ENCODE data around the gene ATF1. TPM values are rescaled to one million over a fixed set of nuclear protein-coding genes. Genes with fewer than 3 reads are reported as not detected.

Gene ATF1
- total and polyA plus RNA-seq, 10 of the 15 experiments (the other 5 are each of a cell fraction or from before 2014, with no cell fraction given) = 15.4 to 92.0 (median 33.6) TPM

- H3K4me2 ChIP-seq (ENCODE audit: control insufficient read depth, insufficient read depth) = no peak overlapping the region
- H2AFZ ChIP-seq (ENCODE audit: control insufficient read depth, low read depth, low read length) = no peak overlapping the region
- WGBS (ENCODE audit: insufficient coverage, insufficient replicate concordance, low lambda C conversion rate, missing lambda C conversion rate) = 98% methylated on average over 2 of the region's 2 CpGs
- ChIA-PET RAD21 (ENCODE audit: unreplicated experiment) (no interaction called here), CTCF (interaction anchor here (0.7 to 0.9 kb wide), 2 partner anchors 9 to 220 kb away, joined by 3 to 4 read pairs; no protein-coding TSS in a partner anchor), POLR2A (no interaction called here), SMC1A (ENCODE audit: uncharacterized antibody, unreplicated experiment) (interaction anchor here (0.9 to 1.5 kb wide), 3 partner anchors 13 to 224 kb away, joined by 3 read pairs; no protein-coding TSS in a partner anchor)
- H3K27me3 ChIP-seq (replicated peaks in 1 of 2; ENCODE audit: control insufficient read depth in 2 of 2, insufficient read depth in 2 of 2, low read length in 1 of 2) = no peaks in the 10 kb centered on the region
- no peaks in the 10 kb centered on the region for H4K20me1 ChIP-seq (ENCODE audit: control insufficient read depth, insufficient read depth)
- no peak overlapping the region for H3K4me3 ChIP-seq
- H3K36me3 ChIP-seq (ENCODE audit: control insufficient read depth in 2 of 2, insufficient read depth in 2 of 2, low read length in 1 of 2) = peaks cover 12 to 32% of the 10 kb centered on the region in 2 experiments
- H3K27ac ChIP-seq (ENCODE audit: control insufficient read depth, insufficient read depth) = no peak overlapping the region
- no peak overlapping the region for H3K9ac ChIP-seq (ENCODE audit: control insufficient read depth, insufficient read depth, low read length)
- ATAC-seq (no peak), DNase-seq (ENCODE audit: low read depth, low spot score) (no peak), FAIRE-seq (no peak)
- H3K4me1 ChIP-seq (ENCODE audit: control insufficient read depth, insufficient read depth, low read length) = no peaks in the 10 kb centered on the region
- intact Hi-C loops (cut with micrococcal nuclease; ENCODE audit: unreplicated experiment) (no loop called here), in situ Hi-C loops (cut with MboI) (no loop called here)
- no TSS peak for BruUV-seq (replicated peaks)
- no peaks in the 10 kb centered on the region for H3K9me3 ChIP-seq (replicated peaks; ENCODE audit: control insufficient read depth, insufficient read depth, low read length)
- H3K79me2 ChIP-seq (ENCODE audit: control insufficient read depth, insufficient read depth, low read length) = no peaks in the 10 kb centered on the region
- TF ChIP-seq SRF (IDR thresholded peaks at IDR 0.05; ENCODE audit: low read depth in 2 of 2, low read length in 2 of 2) = no peak
- TF ChIP-seq REST (IDR thresholded peaks at IDR 0.05; ENCODE audit: low read depth, low read length) = no peak
- no peak for TF ChIP-seq ATF7 (IDR thresholded peaks at IDR 0.05; ENCODE audit: low read depth)
- no peak for TF ChIP-seq SPI1 (IDR thresholded peaks at IDR 0.05; ENCODE audit: borderline replicate concordance, insufficient read depth, low read depth, low read length)
- TF ChIP-seq CBFB (IDR thresholded peaks at IDR 0.05; ENCODE audit: low read depth) = no peak
- TF ChIP-seq ZNF207 (IDR thresholded peaks at IDR 0.05; ENCODE audit: borderline replicate concordance) = no peak
- no peak for TF ChIP-seq CHD4 (IDR thresholded peaks at IDR 0.05)
- TF ChIP-seq FOS (IDR thresholded peaks at IDR 0.05; ENCODE audit: borderline replicate concordance, extremely low read depth, insufficient read length) = no peak
- no peak for TF ChIP-seq SMC3 (IDR thresholded peaks at IDR 0.05; ENCODE audit: borderline replicate concordance, low read length)
- no peak for TF ChIP-seq NRF1 (conservative IDR thresholded peaks at IDR 0.05; ENCODE audit: low read depth, low read length)
- no peak for TF ChIP-seq RCOR1 (conservative IDR thresholded peaks at IDR 0.05; ENCODE audit: low read depth, low read length)
- TF ChIP-seq CHD1 (IDR thresholded peaks at IDR 0.05; ENCODE audit: low read depth, low read length) = no peak
- no peak for TF ChIP-seq ETV6 (conservative IDR thresholded peaks at IDR 0.05 in 1 of 2, IDR thresholded peaks at IDR 0.05 in 1 of 2; ENCODE audit: borderline replicate concordance in 1 of 2, low read depth in 1 of 2)
These were observed 36.4 kb upstream of the ATF1 start for GRCh38 chr12:50727466-50727865.

All from GM12878 (cell line).